SK-N-SH treated with all-trans-retinoic acid at 6 μM for 48 hours (cell line): ENCODE measurements around the gene CHST13.

Experiments used
- ARNTL ChIP-seq: fragments of 450-650 bp; formaldehyde crosslinking; IDR thresholded peaks from 2 replicates; pipeline ENCODE4 v1.5.0; 2020; ENCODE audit warnings: low read depth, mild to moderate bottlenecking, moderate library complexity, borderline replicate concordance
- BACH2 ChIP-seq: fragments of 250-450 bp; sonication (Bioruptor Pico); IDR thresholded peaks from 2 replicates; pipeline ENCODE4 v1.9.0; 2021; ENCODE audit warnings: mild to moderate bottlenecking, borderline replicate concordance
- CREB5 ChIP-seq: fragments of 250-450 bp; sonication (Bioruptor Pico); IDR thresholded peaks from 2 replicates; pipeline ENCODE4 v1.5.1; 2020; ENCODE audit warnings: low read depth, mild to moderate bottlenecking, moderate library complexity
- CSDC2 ChIP-seq: fragments of 250-450 bp; sonication (Bioruptor Pico); IDR thresholded peaks from 2 replicates; pipeline ENCODE4 v1.5.0; 2020; ENCODE audit warnings: mild to moderate bottlenecking, moderate library complexity
- PATZ1 ChIP-seq: fragments of 250-450 bp; sonication (Bioruptor Pico); IDR thresholded peaks from 2 replicates; pipeline ENCODE4 v1.8.0; 2020; ENCODE audit warnings: mild to moderate bottlenecking, moderate library complexity, borderline replicate concordance
- RARB ChIP-seq: fragments of 250-450 bp; sonication (Bioruptor Pico); IDR thresholded peaks from 2 replicates; pipeline ENCODE4 v1.8.0; 2021; ENCODE audit warnings: mild to moderate bottlenecking, moderate library complexity
- ZFP30 ChIP-seq: fragments of 450-650 bp; formaldehyde crosslinking; IDR thresholded peaks from 2 replicates; pipeline ENCODE4 v1.5.0; 2022; ENCODE audit warnings: mild to moderate bottlenecking, moderate library complexity
- ZNF70 ChIP-seq: fragments of 450-650 bp; formaldehyde crosslinking; IDR thresholded peaks from 2 replicates; pipeline ENCODE4 v1.5.0; 2020; ENCODE audit warnings: mild to moderate bottlenecking, moderate library complexity

- no peak for TF ChIP-seq CREB5 (CRISPR knock-in tag)
- TF ChIP-seq PATZ1 = no peak
- no peak for TF ChIP-seq RARB (CRISPR knock-in tag)
- no peak for TF ChIP-seq ZFP30
- no peak for TF ChIP-seq BACH2
- no peak for TF ChIP-seq ARNTL (CRISPR knock-in tag)
- TF ChIP-seq CSDC2 = no peak
- no peak for TF ChIP-seq ZNF70 (CRISPR knock-in tag)
Observed at GRCh38 chr3:126501736-126502135, 22.2 kb upstream of the CHST13 start.
